HG03565 (cell line): ENCODE data around the gene UBE2I.

Source experiments
- ATAC-seq: cut with Tn5 transposase; IDR thresholded peaks from one replicate; pipeline ENCODE4 v1.9.1; 2021; ENCODE audit warnings: mild to moderate bottlenecking, moderate library complexity; ENCODE audit not compliant: unreplicated experiment

Gene UBE2I

DNA sequence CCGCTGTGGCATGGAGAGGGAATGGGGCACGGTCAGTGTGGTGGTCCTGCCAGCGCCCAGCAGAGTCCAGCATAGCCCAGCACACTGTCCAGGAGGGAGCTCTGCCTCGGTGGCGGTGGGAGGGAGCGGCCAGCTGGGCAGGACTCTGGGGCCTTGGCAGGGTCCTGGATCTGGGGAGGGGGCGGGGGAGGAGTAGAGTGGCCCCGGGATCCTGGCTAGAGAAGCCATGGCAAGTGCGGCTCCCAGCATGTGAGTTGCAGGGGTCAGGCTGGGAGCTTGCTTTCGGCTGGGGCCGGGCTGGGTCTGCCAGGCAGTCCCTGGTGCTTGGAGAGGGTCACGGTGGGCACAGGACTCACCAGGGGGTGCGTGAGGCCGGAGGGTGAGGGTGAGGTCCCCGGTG lies 46.2 kb downstream of the UBE2I start:
- no peak for ATAC-seq

DNA sequence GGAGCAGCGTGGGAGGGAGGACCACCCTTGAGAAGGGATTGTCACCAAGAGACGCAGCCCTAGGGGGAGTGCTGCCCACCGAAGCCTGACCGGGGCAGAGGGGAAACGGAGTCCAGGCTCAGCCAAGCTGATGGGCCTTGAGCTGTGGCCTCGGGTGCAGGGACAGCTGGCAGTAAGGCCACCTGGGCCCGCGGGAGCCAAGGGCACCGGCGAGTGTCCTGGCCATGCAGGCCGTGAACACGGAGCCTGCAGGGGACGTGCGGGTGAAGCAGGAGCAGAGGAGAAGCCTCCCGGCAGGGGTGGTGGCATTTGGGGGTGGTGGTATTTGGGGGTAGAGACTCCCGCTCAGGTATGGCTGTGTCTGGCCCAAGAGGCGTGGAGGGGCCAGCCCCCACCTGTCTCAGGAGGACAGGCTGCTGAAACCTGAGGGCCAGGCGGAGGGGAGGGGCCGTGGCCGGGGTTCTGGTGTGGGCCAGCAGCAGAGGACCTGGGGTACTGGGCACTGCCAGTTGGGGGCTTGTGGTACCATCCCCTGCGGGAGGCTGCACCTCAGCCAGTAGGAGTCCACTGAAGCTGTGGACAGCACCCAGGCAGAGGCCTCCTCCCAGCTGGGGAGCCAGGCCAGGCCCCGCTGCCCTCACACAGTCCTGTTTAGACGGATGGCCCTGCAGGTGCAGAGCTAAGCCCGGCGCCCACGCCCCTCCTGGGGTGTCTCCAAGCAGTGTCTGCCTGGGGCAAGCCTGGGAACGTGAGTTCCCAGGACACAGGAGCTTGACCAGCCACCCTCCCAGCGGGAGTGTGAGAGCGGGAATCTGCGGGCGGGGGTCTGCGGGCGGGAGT lies 46.8 kb downstream of the UBE2I start:
- no peak for ATAC-seq

DNA sequence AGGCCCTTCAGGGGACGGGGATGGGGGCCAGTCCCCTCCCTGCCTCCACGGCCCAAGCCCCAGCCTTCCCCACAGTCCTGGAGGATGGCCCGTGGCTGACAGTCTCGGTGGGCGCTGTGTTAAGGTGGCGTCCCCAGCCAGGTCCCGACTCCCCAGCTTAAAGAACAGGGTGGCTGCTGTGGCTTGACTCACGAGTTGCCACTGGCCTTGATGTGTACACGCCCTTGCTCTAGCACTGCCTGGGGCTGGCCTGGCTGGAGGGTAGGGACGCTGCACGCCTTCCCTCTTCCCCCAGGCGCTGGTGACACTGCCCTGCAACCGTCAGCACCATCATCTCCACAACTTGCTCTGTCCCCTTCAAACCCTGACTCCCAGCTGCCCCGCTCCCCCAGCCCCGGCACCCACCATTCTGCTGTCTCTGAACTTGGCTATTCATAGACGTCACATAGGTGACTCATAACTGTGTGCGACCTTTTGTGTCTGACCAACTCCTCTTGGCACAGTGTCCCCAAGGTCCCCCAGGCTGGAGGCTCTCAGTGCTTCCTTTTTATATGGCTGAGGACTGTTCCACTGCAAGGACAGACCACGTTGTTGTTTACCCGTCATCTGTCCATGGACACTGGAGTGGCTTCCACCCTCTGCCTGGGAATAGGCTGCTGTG lies 48.6 kb downstream of the UBE2I start:
- no peak for ATAC-seq

DNA sequence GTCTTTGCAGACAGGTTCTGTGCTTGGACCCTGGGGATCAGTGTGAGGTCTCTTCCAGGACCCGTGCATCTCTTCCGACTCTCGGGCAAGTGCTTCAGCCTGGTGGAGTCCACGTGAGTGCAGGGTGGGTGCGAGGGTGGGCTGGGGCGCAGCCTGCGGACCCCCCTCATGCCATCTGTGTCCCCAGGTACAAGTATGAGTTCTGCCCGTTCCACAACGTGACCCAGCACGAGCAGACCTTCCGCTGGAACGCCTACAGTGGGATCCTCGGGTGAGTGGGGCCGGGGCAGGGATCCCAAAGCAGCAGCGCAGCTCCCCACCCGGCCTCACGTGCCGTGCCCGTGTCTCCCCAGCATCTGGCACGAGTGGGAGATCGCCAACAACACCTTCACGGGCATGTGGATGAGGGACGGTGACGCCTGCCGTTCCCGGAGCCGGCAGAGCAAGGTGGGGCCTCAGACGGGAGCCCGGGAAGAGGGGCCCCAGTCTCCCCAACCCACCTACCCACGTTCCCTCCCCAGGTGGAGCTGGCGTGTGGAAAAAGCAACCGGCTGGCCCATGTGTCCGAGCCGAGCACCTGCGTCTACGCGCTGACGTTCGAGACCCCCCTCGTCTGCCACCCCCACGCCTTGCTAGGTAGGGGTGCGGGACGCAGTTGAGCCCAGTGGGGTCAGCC lies 52.4 kb downstream of the UBE2I start:
- ATAC-seq = no peak

DNA sequence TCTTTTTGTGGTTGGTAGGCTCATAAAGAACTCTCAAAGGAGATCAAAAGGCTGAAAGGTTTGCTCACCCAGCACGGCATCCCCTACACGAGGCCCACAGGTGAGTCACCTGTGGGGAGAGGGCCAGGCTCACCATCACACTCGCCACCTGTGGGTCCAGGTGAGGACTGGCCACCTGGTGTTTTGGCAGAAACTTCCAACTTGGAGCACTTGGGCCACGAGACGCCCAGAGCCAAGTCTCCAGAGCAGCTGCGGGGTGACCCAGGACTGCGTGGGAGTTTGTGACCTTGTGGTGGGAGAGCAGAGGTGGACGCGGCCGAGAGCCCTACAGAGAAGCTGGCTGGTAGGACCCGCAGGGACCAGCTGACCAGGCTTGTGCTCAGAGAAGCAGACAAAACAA lies 53.4 kb downstream of the UBE2I start:
- no peak for ATAC-seq

DNA sequence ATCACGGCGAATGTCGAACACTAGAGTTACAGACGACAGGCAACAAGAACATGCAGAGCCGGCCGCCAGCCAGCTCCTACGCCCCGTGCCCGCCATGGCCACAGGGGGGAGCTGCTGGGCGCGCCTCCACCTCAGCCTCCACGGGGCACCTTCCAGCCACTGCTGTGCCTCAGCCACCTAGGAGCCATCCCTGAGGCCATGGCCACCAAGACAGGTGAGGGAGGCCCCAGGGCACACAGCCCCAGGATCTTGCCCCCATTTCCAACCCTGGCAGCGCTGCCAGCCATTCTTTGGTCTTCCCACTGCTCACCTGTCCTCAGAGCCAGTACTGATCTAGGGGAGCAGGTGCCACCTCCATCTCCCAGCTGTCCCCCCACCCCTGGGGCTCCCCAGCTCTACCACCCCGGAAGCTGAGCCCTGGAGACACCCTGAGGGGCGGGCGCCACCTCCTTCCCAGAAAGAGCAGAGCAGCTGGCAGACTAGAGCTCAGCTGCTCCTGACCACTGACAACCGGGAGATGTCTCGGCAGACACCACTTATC lies 54.1 kb downstream of the UBE2I start:
- ATAC-seq = no peak

DNA sequence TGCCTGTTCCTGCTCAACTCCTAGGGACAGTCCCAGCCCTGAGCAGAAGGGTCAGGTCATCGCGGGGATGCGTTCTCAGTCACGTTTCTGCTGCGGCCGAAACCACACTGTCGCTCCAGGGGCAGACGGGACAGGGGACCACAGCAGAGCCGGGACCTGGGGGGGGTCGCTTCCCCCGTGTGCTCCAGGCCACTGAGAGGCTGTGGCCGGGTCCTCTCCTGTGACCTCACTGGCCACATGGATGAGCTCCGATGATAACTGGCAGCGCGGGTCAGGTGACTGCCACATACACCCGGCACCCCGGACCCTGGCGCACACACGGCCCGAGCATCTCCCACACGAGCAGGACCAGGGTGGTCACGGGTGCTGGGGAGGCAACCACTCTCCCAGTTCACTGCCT lies 55.1 kb downstream of the UBE2I start:
- ATAC-seq = no peak

DNA sequence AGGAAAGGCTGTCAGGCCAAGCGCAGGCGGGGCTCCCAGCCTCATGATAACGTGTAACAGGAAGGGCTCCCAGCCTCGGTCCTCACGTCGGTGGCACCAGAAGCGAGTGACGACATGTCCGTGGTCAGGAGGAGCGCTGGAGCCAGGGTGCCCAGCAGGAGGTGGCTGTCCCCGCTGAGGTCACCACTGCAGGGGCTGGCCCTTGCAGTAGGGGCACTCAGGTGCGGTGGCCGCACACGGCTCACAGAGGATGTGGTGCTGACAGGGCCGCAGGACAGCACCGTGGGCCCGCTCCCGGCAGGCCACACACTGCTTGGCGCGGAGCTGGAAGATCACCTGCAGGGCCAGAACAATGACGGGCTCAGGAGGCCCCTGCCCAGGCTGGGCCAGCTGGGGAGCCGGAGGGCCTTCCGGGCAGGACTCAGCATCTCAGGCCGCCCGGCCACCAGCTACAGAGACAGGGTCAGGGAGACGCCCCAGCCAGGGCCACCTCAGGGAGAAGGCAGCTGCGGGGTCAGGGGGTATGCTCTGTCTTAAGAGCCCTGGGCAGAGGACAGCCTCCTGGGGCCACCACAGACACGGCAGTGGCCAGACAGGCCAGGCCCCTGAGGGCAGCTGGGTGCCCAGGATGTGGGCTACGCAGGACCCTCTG lies 56.8 kb downstream of the UBE2I start:
- no peak for ATAC-seq

DNA sequence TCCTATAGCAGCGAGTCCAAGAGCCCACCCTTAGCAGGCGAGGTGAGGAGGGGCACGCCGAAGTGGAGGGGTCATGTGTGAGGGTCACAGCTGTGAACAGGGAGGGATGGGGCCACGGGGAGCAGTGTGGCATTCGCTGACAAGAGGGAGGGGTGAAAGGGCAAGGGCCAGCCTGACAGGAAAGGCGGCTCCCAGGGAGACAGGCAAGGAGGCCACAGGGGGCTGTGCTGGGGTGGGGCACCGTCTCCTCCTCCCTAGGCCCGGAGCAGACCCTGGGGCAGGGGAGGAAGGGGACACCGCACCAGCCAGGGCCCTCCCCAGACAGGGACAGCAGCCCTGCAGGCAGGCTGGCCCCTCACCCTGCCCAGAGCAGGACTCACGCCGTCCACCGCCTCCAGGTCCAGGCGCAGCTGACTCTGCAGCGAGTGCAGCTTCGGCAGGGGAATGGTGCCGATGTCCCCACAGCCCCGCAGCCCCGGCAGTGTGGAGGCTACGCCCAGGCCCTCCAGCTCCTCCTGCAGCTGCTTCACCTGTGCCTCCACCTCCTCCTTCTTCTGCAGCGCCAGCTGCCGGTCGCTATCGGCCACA lies 57.4 kb downstream of the UBE2I start:
- ATAC-seq = no peak

DNA sequence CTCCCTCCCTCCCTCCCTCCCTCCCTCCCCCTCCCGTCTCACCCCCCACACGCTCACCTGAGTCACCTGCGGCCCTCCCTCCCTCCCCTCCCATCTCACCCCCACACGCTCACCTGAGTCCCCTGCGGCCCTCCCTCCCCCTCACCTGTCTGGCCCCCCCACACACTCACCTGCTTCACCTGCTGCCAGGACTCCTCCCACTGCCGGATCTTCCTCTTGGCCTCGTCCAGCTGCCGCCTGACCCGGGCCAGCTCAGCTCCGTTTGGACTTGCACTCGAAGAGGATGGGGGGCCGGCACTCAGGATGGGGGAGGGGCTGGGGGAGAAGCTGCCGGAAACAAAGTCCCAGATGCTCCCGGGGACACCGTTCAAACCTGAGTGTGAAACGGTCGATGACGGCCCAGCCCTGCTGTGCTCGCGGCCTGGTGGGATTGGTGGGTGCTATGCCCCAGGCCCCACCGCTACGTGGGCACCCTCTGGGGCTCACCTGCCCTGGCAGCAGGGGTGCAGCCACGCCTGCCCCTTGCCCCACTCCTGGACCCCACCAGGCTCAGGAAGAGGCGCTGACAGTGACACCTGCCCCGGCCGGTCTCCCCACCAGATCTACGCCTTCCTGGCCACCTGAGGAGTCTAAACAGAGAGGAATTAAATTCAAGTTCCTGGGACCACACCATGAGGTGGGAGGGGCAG lies 58.2 kb downstream of the UBE2I start:
- ATAC-seq = no peak

DNA sequence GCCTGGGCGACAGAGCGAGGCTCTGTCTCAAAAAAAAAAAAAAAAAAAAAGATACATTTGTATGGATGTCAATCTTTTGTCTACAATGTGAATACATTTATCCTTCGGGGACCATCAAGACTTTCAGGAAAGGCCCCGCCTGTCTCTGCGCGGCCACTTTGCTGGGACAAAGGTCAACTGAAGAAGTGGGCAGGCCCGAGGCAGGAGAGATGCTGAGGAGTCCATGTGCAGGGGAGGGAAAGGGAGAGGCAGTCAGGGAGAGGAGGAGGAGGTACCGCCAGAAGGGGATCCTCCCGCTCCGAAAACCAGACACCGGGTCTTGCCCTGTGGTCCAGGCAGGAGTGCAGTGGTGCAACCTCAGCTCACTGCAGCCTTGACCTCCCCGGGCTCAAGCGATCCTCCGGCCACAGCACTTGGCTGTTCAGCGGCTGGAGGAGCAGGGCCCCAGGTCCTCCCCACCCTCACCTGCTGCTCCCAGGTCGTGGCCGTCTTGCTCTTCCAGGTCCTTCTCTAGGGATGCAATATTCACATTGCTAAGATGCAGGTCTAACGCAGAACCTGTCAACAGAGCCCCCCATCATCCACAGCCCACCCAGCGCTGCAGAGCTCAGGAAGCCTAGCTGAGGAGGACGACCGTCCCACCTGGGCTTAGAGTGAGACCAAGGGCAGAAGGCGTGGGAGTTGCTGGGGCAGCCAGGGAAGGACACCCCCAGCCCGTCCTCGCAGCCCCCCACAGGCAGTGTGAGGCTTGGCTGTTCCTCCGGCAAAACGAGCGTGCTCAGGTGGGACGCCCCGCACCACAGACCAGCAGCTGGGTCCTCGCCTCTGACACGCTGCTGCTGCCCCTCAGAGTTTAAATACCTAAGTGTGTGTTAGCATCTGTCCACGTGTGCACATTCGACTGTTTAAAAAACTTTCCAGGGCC lies 61.9 kb downstream of the UBE2I start:
- ATAC-seq = no peak

DNA sequence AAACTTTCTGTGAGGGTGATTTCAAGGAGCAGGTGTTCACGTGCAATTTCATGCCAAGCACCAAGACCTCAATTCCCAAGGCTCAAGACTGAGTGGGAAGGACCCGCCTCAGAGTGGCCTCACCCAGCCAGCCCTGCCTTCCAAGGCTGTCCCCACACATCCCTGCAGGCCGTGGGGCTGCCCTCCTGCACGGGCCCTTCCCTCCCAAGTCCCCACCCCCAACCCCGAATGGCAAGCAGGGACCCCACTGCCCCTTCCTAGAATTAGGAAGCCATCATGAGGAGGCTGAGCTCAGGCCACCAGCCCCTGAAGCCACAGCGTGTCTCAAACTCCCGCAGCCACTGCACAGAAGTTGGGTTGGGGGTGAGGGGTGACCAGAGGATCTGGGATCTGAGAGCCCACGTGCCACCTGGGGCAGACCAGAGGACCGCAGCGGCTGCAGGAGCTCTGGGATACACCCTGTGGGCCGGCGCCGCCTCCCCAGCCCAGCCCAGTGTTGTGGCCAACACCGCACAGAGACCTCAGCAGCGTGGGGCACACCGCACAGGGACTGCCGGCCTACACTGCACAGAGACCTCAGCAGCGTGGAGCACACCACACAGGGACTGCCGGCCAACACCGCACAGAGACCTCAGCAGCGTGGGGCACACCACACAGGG lies 63.0 kb downstream of the UBE2I start:
- ATAC-seq = no peak

DNA sequence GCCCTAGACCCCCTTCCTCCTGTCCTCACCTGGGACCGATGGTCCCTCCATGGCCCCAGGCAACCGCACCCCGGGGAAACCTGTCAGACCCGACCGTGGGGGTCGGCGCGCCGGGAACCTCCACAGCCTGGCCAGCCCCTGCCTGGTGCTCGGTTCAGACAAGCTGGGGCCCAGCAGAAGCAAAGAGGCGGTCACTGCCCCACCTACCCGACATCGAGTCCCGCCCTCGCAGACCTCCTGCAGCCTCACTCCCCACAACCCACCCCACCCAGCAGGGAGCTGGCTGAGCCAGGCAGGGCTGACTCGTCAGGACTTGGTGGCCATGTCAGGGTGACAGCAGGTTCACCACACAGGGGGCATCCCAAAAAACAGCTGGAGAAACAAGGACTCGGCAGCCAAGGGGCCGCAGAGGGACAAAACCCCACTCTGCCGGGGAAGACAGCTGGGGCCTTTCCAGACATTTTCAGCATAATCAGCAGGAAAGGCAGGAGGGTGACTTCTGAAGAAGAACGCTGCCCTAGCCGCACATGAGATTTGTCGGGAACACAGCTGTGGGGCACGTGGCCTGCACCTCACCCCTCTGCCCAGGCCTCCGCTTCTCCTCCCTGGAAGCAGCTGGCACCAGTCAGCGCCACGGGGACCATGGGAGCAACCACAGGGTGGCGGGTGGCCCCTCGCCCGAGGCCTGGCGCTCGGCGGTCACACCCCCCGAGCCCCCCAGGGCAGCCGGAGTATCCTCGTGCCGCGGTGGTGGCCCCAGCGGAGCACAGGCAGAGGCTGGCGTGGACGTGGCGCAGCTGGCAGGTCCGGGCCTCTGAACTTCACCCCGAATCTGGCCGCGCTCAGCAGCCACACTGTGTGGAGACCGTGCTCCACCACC lies 65.2 kb downstream of the UBE2I start:
- ATAC-seq = no peak

DNA sequence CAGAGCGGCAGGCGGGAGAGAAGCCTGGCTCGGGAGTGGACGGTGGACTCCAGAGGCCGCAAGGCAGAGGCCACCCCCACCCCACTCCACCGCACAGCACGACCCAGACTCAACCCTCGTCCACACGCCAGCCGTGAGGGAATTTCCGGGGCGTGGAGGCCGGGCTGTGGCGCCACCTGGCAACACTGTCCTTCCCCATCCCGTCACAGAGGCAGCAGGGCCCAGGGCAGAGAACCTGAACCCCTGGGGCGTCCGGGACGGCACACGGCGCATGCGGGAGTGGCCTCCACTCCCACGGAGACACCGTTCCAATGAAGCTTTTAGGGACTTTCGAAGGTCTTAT lies 65.8 kb downstream of the UBE2I start:
- no peak for ATAC-seq

DNA sequence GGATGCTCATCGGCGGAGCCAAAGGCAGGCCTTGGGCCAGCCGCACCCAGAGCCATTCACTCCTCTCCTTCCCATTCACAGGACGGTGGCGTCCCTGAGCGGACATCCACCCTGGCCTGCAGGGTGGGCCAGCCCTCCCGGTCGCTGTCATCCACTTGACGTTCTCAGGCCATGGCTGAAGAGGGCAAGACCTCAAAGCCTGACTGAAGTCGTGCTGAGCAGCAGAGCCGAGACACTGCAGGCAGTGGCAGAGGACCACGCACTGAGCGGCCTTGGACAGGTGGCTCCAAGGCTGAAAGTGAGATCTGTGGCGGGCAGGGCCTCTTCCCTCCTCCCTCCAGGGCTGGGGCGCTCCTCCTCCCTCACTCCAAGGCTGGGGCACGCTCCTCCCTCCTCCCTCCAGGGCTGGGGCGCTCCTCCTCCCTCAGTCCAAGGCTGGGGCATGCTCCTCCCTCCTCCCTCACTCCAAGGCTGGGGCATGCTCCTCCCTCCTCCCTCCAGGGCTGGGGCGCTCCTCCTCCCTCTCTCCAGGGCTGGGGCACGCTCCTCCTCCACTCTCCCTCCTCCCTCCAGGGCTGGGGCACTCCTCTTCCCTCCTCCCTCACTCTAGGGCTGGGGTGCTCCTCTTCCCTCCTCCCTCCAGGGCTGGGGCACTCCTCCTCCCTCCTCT lies 66.4 kb downstream of the UBE2I start:
- ATAC-seq = no peak
